A673 (cell line): ENCODE measurements around the gene PIGU. TPM values are rescaled to one million over a fixed set of nuclear protein-coding genes. Genes with fewer than 3 reads are reported as not detected.
"Not testable (repeated sequence)": the region's sequence is repeated elsewhere in the genome, so short reads cannot be mapped to it uniquely, and the experiment has no call there.

Experiments
- Bru-seq: library from RNA; stranded (reverse); fragments of 400-500 nt; gene quantifications from one replicate; lab custom pipeline; 2021; lab: Mats Ljungman, UMichigan
- BruChase-seq, 2 experiments: library from RNA; stranded (reverse); fragments of 400-500 nt; gene quantifications; one replicate each; lab custom pipeline; 2021; lab: Mats Ljungman, UMichigan
- BruUV-seq: library from RNA; stranded (reverse); fragments of 400-500 nt; replicated peaks from 2 replicates; lab custom pipeline; 2021; lab: Mats Ljungman, UMichigan
- CTCF ChIA-PET: fragments of 300-600 bp; sonication (Branson Sonifier 250); formaldehyde crosslinking; loops from one replicate; lab custom pipeline; 2022; ENCODE audit warnings: antibody characterized with exemption; lab: Charles Lee
- POLR2A ChIA-PET: fragments of 300-600 bp; sonication (Branson Sonifier 250); formaldehyde crosslinking; loops from one replicate; lab custom pipeline; 2022; ENCODE audit warnings: antibody characterized with exemption; ENCODE audit not compliant: low non-redundant PET; lab: Charles Lee
- DNase-seq: peaks from one replicate; pipeline ENCODE4 v3.0.0-alpha.2; 2015; ENCODE audit warnings: low spot score
- H3K27ac ChIP-seq: fragments of 200-600 bp; sonication (generic); 2 replicates; pipeline ENCODE4 v1.5.1; 2016; ENCODE audit warnings: mixed run types, low read depth, mild to moderate bottlenecking, mixed read lengths, antibody characterized with exemption, low read length; ENCODE audit not compliant: poor library complexity, severe bottlenecking
- H3K27me3 ChIP-seq: fragments of 200-600 bp; sonication (generic); replicated peaks from 2 replicates; pipeline ENCODE4 v1.6.1; 2017; ENCODE audit warnings: mixed run types, low read depth, mild to moderate bottlenecking, mixed read lengths, antibody characterized with exemption, low read length; ENCODE audit not compliant: insufficient read depth, poor library complexity
- H3K36me3 ChIP-seq: fragments of 200-600 bp; sonication (generic); 2 replicates; pipeline ENCODE4 v1.6.1; 2016; ENCODE audit warnings: mixed run types, mild to moderate bottlenecking, mixed read lengths, antibody characterized with exemption, low read length; ENCODE audit not compliant: insufficient read depth, poor library complexity, severe bottlenecking
- H3K4me1 ChIP-seq: fragments of 200-600 bp; sonication (generic); 2 replicates; pipeline ENCODE4 v1.6.1; 2017; ENCODE audit warnings: mixed run types, mild to moderate bottlenecking, mixed read lengths, antibody characterized with exemption, low read length; ENCODE audit not compliant: insufficient read depth, poor library complexity, severe bottlenecking
- H3K4me3 ChIP-seq: fragments of 200-600 bp; sonication (generic); 2 replicates; pipeline ENCODE4 v1.5.1; 2016; ENCODE audit warnings: low read depth, mixed run types, mild to moderate bottlenecking, mixed read lengths, low read length; ENCODE audit not compliant: poor library complexity, severe bottlenecking
- H3K9me3 ChIP-seq: fragments of 200-600 bp; sonication (generic); 2 replicates; pipeline ENCODE4 v1.6.1; 2016; ENCODE audit warnings: mixed run types, low read depth, mild to moderate bottlenecking, mixed read lengths, antibody characterized with exemption, low read length; ENCODE audit not compliant: poor library complexity, severe bottlenecking
- CTCF ChIP-seq: fragments of 300-800, 200-600 bp; sonication (generic); conservative IDR thresholded peaks from 2 replicates; pipeline ENCODE4 v1.5.1; 2017; ENCODE audit warnings: low read depth, mild to moderate bottlenecking, antibody characterized with exemption, low read length, moderate library complexity, mixed read lengths
- EZH2 ChIP-seq: fragments of 200-600 bp; sonication (generic); IDR thresholded peaks from 2 replicates; pipeline ENCODE4 v1.6.1; 2017; ENCODE audit warnings: borderline replicate concordance, low read depth, mild to moderate bottlenecking, mixed read lengths, antibody characterized with exemption, low read length; ENCODE audit not compliant: poor library complexity, severe bottlenecking
- intact Hi-C: fragments of 100-400 bp; cut with micrococcal nuclease; formaldehyde crosslinking; loops from one replicate; pipeline ENCODE4 v1.10.0; 2022; ENCODE audit not compliant: unreplicated experiment
- long read RNA-seq: library from polyadenylated mRNA; stranded (forward); transcript quantifications from one replicate; pipeline ENCODE4 v2.0.0, GENCODE V29; 2022
- total RNA-seq: library from RNA; stranded (reverse); gene quantifications from 2 replicates; pipeline ENCODE4 v1.2.3, GENCODE V29; 2021

Gene PIGU
- total RNA-seq (31.4 and 32.2 TPM in 2 replicates), Bru-seq, nascent RNA (percentile 66 among the genes with signal in this experiment), BruChase-seq, experiment 1, labeled RNA remaining after a 2-hour chase (percentile 63 among the genes with signal in this experiment), BruChase-seq, experiment 2, labeled RNA remaining after a 6-hour chase (percentile 69 among the genes with signal in this experiment)
- long read RNA-seq, transcript PIGU-201 (12 exons, 1,632 nt), result major isoform, 61 of 73 reads
- long read RNA-seq, partial matches to known transcripts, result 2 of 73 reads
- long read RNA-seq, other reads (novel, unspliced or antisense), result 10 of 73 reads

GRCh38 chr20:34676642-34677373, at the start of gene PIGU:
Gene PIGU (minus strand): TSS chr20:34677092. CDS start chr20:34677085, 7 bp downstream.
- Histone ChIP-seq H3K27ac (peak within 1 kb of the TSS; percentile 84), H3K4me3 (peak within 1 kb of the TSS; percentile 69), H3K4me1 (peaks cover 16% of the 10 kb centered on the region), H3K36me3 (no peaks in the 10 kb centered on the region), H3K27me3 (no peaks in the 10 kb centered on the region), H3K9me3 (no peaks in the 10 kb centered on the region)
- ChIA-PET CTCF (no interaction called here), POLR2A (no interaction called here)
- intact Hi-C loops, result no loop called here
- BruUV-seq, result no TSS peak
- DNase-seq, result peak; percentile 98
- TF ChIP-seq CTCF (no peak), EZH2 (no peak)

DNA sequence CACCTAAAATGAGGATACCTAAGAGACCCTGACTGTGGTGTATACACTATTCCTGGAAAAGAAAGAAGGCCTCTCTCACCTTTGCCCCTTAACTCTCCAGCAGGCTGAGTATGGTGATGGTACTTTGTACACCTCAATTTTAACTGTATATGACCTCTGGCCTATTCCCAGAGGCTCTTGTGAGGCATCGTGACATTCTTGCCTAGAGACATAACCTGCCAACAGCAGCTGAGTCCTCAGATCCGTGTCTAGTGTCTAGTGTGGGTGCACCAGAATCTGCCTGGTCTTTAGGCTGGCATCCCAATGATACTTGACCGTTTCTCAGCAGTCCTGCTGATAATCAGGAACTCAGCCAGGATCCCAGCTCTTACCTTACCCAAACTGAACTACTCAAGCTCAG, 47.3 kb upstream of the PIGU start:
- no peak overlapping the region for H3K27ac ChIP-seq
- H3K27me3 ChIP-seq, result no peaks in the 10 kb centered on the region
- H3K4me3 ChIP-seq, result no peak overlapping the region
- peaks cover 25% of the 10 kb centered on the region for H3K36me3 ChIP-seq
- TF ChIP-seq EZH2, result no peak
- no peak for TF ChIP-seq CTCF
- intact Hi-C loops, result no loop called here
- CTCF ChIA-PET, result no interaction called here
- no peaks in the 10 kb centered on the region for H3K9me3 ChIP-seq
- H3K4me1 ChIP-seq, result no peaks in the 10 kb centered on the region
- BruUV-seq, result no TSS peak
- no peak for DNase-seq
- POLR2A ChIA-PET, result no interaction called here

DNA sequence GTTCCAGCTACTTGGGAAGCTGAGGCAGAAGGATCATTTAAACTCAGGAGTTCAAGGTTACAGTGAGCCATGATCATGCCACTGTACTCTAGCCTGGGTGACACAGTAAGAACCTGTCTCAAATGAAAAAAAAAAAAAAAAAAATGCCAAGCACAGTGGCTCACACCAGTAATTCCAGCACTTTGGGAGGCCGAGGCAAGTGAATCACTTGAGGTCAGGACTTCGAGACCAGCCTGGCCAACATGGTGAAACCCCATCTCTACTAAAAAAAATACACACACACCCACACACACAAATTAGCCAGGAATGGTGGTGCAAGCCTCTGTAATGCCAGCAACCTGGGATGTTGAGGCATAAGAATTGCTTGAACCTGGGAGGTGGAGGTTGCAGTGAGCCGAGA, 45.7 kb upstream of the PIGU start:
- CTCF ChIA-PET, POLR2A ChIA-PET, H3K9me3 ChIP-seq, BruUV-seq, H3K27me3 ChIP-seq, intact Hi-C loops, DNase-seq, H3K27ac ChIP-seq, H3K4me1 ChIP-seq, H3K4me3 ChIP-seq: not testable (repeated sequence)
- peaks cover 29% of the 10 kb centered on the region for H3K36me3 ChIP-seq
